ENCODE data around the gene MYO18B.

Gene MYO18B

DNA sequence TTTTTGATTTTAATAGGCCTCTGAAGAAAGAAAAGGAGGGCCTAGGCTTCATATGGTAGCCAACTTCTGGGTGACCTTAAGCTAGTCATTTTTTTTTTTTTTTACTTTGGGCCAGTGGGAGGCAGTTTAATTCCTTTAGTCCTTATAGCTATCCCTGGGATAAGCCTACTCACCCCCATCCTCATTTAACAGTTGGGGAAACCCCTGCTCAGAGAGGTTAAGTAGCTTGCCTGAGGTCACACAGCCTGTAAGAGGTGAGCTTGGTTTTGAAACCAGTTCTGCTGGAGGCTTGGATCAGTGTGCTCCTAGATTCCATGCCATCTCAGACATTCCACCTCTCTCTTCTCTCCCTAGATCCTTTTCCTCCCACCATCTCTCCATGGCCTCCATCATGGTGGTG, 86.4 kb downstream of the MYO18B start:
- DNase-seq = no peak

DNA sequence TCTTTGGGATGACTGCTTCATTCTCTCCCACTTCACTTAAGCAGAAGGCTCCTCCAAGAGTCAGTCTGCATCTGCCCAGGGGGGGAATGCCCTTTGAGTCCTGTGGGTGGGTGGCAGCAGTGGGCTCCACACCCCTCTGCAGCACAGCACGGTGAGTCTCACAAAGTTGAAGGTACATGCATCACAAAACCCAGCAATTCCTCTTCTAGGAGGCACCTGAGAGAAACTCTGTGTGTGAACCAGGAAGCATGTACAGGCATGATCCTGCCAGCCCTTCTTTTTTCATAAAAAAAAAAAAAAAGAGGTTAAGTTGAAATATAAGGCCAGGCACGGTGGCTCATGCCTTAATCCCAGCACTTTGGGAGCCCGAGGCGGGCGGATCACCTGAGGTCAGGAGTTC, 87.2 kb downstream of the MYO18B start:
- no peak for DNase-seq

DNA sequence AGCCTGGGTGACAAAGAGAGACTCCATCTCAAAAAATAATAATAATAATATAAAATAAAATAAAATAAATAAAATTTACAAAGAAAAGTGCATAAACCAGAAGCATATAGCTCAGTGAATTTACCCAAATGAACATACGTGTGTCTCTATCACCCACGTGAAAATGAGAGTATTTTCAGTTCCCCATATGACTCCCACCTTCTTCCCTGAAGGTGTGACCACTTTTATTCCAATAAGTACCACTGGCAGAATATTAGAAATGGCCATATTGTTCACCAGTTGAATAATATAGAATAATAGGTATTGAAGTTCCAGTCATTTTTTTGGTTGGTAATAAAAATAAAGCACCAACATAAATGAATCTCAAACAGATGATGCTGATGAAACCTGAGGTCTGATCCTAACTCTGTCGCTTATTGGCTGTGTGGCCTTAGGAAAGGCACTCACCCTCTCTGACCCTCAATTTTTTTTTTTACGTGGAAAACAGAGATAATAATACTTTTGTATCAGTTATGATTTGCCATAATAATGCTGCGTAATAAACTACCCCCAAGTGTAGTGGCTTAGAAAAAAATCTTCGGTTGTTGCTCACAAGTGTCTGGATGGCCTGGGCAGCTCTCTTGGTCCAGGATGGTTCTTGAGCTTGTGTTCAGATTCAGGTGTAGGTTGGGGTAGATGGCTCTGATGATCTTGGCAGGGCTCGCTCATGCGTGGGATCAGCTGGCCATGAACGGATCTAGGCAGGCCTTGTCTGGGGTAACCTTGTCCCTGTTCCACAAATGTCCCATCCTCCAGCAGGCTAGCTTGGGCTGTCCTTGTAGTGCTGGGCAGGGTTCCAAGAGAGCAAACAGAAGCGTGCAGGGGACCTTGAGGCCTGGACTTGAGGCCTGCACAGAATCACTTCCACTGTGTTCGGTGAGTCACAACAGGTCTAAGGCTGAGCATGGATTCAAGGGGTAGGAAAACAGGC, 88.1 kb downstream of the MYO18B start:
- no peak for DNase-seq

DNA sequence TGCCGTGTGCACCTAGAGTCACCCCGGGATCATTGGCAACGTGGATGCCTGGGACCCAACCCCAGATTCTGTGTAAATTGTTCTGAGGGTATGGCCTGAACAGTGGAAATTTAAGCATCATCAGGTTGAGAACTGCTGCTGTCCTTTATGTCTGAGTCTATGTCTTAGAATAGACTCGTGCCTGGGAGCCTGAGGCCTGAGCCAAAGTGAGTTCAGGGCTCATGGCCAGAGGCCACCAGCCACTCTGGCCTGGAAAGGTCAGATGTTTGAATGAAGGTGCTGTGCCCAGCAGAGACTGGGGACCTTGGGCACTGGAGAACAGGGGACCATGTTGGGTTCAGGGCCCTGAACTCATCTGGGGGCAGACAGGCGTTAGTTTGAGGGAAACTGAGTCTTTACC, 91.1 kb downstream of the MYO18B start:
- no peak for DNase-seq

DNA sequence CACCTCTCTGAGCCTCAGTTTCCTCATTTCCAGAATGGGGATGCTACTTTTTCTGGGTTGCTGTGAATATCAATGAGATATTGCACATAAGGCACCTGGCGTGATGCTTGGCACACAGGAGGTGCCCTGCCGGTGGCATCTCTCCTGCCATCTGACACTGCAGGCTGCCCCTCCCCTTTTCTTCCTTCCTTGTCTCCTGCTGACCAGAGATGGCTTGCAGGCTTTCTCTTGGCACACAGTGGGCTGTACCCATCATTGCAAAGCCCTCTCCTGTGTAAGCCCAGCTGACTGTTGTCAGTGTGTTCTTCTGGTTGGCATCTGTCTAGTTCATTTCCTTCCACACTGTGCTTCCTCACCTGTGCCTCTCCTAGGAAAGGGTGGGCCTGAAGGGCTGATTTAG, 91.7 kb downstream of the MYO18B start:
- no peak for DNase-seq

DNA sequence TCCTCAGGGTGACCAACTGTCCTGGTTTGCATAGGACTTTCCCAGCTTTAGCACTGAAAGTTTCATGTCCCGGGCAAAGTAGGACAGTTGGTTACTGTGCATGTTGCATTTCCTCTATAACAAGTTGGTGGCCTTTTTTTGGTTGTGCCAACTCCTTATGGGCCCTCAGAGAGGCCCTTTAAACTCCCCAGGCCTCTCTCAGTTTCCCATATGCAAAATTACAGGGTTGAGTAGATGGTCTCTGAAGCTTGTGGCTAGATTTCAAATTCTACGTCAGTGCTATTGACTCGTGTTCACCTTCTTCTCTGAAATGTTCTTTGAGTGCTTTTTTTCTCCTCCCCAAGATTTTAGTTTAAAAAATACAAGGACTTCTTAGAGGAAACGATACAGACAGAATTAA, 92.5 kb downstream of the MYO18B start:
- no peak for DNase-seq

DNA sequence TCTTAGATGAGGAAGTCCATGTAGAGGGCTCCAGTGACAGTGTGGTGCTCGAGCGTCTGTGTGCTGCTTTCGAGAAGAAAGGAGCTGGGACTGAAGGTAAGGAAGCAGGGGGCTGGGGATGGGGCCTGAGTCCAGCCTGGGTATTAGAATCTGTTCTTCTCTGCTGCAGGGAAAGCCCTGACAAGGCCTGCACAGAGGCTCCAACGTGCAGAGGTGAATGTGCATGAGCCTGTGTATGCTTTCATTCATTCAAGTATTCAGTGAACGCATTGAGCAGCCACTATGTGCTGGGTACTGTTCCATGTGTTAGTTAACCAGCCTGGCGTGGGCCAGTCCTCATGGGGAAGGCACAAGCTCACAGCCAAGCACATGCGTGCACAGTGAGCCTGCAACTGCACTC, 93.4 kb downstream of the MYO18B start:
- DNase-seq = no peak

DNA sequence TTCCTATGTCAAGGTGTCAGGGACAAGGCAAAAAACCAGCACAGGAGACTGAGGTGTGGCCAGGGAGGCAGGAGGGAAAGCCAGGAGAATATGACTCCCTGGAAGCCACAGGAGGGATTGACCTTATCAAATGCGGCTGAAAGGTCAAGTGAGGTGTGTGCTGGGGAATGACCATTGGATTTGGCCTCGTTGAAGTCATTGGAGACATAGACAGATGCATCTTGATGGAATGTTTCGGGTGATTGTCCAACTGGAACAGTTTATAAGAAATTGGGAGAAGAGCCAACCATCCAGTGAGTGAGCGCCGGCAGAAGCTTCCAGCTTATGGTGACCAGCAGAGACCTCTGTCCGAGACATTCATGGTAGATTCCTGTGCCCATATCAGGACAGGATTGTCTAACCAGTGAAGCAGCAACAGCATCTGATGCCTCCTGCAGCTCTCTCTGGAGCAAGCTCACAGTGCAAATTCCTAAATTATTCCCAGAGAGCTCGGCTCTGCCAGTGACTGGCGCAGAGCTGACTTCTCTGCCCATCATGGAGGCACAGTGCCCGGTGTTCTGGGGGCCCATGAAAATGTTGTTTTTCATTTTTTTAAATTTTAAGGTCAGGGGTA, 95.4 kb downstream of the MYO18B start:
- DNase-seq = no peak

DNA sequence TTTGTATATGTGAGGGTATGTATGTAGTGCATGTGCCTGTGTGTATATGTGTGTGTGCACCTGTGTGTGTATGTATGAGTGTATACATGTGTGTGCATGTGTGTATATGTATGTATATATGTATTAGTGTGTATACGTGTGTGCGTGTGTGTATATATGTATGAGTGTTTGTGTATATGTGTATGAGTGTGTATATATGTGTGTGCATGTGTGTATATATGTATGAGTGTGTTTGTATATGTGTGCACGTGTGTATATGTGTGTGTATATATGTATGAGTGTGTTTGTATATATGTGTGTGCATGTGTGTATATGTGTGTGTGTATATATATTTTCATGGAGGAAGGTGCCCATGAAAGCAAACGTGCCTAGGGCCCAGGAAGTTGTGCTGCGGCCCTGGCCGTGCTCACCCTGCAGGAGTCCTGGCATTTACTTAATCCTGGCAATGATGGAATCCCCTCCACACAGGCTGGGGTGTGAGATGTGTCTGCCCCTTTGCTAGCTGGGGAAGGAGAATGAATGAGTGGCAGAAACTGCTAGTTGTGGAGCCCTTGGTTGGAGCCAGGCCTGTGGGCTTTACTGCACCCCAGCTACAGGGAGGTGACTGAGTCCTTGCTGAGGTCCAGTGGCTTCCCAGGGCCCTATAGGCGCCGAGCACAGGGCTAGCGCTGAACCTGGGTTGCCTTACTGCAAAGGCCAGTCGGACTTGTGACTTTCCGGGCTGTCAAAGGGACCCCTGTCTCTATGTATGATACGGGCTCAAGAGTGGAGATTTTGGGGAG, 97.2 kb downstream of the MYO18B start:
- DNase-seq = no peak

DNA sequence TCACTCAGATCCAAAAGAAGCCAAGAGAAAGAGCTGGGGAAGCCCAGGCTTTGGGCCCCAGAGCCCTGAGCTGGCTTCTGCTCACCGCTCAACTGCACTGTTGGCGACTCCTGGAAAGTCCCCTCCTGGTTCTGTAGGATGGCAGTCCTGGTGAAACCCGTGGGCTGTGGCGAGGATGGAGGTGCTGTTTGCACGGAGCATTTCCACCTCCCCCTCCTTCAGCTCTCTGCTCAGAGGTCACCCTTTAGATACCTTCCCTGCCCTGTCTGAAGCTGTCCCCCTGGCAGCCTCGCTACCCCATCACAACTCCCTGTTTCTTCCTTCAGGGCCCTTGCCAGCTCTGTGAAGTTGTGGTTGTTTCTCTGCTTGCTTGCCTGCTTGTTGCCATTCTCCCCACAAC, 97.8 kb downstream of the MYO18B start:
- DNase-seq = no peak

DNA sequence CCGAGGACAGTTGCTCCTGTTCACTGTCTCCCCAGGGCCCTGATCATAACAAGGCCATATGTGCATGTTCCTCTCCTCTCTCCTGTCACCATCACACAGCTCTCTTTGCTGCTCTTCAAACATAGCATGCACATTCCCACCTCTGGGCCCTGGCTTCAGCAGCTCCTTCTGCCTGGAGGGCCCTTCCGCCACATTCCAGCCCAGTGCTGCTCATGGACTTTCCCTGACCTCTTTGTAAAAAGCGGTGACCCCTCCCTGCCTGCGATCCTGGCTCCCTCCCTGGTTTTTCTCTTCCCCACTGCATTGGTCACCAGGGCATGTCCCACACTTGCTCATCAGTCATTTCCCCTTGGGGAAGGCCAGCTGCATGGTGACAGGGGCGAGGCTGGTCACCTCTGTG, 98.2 kb downstream of the MYO18B start:
- DNase-seq = no peak

DNA sequence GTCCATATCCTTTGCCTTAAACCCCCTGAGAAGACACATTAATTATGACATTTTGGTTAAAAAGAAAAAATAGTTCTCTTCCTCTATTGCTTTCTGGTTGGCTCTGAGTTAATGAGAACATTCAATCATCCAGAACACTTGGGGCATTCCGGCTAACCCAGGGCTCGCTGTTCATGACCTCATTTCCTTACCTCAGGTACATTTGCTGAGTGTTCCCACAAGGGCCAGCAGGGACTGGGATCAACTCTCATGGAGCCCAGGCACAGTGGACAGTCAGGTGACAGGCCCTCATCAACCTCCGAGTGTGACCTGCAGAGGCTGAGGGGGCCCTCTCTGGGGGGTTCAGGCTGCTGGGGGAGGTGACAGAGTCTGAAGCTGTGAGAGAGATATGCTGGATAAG, 98.9 kb downstream of the MYO18B start:
- no peak for DNase-seq

DNA sequence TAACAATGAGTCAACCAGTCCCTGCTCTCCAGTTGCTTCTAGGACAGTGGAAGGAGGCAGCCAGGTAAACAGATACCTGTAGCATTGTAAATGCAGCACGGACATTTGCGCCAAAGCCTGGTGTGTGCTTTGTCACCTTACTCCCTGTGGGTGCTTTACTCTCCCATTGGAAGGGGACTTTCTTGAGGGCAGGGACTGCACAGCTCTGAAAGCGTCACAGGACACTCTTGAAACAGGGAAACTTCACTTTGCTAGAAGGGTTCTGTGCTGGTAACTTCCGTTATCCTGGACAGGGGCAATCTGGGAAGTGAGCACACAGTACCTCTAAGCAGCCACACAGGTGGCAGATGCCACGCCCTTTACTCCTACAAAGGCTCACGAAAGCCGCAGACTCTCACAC, 99.8 kb downstream of the MYO18B start:
- DNase-seq = no peak

DNA sequence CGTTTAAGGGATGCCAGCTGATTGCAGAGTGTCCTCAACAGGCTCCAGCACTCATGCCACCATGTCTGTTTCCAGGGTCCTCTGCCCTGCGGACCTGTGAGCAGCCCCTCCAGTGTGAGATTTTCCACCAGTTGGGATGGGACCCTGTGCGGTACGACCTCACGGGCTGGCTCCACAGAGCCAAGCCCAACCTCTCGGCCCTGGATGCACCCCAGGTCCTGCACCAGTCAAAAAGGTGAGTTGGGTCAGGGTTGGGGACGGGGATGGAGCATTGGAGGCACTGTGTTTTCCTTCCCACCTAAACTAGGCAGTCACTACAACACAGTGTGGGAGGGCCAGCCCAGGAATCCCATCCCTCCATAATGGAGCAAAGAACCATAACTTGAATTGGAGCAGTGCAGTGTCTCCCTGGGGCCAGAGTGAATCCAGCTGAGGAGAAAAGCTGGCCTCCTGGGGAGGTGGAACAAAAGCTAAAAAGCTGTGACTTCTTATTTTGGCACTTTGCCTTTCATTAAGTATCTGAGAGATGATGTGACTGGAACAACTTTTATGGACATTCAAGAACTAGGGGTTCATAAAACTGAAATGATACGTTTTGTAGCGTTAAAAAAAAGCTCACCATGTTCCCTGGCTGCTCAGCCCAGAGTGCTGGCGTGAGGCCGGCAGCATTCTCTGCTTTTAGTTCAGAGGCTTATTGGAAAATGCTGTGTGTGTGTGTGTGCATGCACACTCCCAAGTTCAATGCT, 101.8 kb downstream of the MYO18B start:
- DNase-seq = no peak

DNA sequence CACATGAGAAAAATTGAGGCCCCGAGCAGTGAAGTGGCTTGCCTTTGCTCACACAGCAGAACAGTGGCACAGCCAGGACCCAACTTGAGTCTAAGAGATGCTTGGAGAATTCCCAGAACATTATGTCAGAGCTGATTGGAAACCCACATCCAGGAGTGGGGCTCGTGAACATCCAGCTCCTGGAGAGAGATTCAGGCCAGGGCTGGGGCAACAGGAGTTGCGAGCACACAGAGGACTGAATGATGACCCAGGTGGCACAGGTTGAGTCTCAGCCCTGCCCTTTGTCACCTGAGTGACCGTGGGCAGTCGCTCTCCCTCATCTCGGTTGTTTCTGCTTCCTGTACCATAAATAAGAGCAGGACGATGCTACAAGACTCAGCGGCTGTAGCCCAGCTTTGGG, 102.6 kb downstream of the MYO18B start:
- no peak for DNase-seq

DNA sequence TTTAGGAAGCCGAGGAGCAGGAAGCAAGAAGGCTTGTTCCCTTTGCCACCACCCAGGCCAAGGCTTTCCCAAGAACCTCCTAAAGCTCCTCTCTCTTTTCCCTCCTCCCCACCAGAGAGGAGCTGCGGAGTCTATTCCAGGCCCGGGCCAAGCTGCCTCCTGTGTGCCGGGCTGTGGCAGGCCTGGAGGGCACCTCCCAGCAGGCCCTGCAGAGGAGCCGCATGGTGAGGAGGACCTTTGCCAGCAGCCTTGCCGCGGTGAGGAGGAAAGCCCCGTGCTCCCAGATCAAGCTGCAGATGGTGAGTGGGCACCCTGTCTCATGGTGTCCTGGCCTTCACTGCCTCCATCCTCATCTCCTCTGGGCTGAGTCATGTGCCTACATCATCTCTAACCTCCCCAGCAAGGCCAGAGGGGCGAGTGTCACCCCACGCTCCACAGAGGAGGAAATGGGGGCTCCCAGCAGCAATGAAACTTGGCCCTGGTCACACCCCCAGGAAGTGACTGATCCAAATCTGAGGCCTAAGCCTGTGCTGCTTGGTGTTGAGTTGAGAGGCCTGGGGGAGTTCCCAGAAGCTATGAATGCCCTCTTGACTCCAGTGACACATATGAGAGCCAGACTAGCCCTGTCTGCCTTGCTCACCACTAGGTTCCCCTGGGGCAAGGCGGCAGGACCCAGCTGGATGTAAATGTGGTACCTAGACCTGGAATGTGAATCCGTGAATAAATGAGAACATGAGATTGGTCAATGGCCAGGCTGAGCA, 104.2 kb downstream of the MYO18B start:
- DNase-seq = no peak

DNA sequence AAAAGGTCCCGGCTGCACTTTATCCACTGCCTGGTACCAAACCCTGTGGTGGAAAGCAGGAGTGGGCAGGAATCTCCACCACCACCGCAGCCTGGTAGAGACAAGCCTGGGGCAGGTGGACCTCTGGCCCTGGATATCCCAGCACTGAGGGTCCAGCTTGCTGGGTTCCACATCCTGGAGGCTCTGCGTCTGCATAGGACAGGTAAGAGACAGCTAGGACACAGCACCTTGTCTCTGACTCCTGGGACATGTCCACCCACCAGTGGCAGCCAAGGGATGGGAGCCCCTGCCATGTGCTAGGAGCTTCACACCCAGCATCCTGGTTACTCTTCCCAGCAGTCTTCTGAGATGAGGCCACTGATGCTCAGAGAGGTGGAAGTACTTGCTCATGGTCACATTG, 105.5 kb downstream of the MYO18B start:
- DNase-seq = no peak

DNA sequence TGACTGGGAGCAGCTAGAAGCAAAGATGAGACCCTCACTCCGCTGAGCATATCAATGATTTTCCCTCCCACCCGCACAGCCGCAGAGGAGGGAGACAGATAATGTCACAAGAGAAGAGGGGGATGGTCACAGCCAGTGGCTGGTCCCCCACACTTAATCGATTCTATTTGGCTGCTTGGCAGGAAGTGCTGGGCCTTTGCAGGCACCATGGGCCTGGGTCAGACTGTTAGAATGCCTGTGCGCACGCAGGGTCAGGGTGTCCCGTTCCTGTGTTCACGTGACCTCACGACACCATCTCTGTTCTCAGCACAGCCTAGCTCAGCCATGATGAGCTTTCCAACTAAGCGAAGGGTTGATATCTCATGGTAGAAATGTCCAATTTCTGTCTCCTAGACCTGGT, 107.0 kb downstream of the MYO18B start:
- DNase-seq = no peak

DNA sequence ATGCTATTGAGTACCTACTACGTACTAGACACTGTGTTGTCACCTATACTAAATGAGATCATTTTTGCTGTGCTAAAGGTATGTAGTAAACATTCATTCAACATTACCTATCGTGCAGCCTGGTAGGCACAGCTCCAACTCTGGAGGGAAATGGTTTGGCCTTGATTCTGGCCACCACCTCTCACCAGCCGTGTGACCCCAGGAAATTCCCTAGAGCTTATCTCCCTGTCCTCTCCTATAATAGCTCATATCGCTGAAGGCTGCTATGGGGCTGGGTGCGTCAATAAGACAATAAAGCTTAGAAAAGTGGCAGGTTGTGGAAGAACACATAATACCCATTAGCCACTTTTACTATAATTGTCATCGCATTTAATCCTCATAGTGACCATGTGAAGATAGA, 107.5 kb downstream of the MYO18B start:
- no peak for DNase-seq

DNA sequence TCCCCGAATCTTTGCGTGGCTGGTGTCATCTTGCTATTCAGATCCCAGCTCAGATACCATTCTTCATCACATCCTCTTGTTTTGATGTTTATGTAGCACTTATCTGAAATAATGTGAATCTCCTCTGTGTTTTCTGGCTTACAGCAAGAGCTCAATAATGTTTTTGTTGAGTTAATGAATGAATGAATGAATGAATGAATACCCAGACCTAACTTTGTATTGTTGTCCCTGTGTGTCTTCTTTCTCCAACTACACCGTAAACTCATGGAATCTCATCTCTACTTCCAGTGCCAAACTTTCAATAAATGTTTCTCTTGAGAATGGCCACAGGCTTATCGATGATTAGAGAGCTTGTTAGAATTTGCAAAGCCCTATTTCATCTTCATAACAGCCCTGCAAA, 110.2 kb downstream of the MYO18B start:
- DNase-seq = no peak

DNA sequence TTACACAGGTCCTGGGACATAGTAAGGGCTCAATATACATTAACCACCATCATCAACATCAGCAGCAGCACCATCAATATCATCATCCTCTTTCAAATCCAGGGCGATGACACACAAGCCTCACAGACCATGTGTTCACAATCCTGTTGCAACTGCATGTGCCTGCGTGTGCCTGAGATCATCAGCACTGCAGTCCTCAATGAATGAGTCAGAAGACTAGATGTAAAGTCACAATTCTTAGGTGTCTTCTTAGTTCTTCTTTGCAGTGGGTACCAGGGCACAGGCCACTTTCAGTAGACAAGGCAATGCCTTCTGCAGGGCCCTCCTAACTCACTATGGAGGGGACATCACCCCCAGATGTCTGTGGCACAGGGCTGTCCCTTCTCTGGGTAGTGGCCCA, 111.1 kb downstream of the MYO18B start:
- no peak for DNase-seq

Measured in NCI-H1436 treated with DMSO at 0.1 percent for 48 hours (cell line).